ENCODE measurements around the gene MAL. TPM values are rescaled to one million over a fixed set of nuclear protein-coding genes. Genes with fewer than 3 reads are reported as not detected.

MAL gene
- total RNA-seq, 1 experiment from 2014 or later, result not detected

DNA sequence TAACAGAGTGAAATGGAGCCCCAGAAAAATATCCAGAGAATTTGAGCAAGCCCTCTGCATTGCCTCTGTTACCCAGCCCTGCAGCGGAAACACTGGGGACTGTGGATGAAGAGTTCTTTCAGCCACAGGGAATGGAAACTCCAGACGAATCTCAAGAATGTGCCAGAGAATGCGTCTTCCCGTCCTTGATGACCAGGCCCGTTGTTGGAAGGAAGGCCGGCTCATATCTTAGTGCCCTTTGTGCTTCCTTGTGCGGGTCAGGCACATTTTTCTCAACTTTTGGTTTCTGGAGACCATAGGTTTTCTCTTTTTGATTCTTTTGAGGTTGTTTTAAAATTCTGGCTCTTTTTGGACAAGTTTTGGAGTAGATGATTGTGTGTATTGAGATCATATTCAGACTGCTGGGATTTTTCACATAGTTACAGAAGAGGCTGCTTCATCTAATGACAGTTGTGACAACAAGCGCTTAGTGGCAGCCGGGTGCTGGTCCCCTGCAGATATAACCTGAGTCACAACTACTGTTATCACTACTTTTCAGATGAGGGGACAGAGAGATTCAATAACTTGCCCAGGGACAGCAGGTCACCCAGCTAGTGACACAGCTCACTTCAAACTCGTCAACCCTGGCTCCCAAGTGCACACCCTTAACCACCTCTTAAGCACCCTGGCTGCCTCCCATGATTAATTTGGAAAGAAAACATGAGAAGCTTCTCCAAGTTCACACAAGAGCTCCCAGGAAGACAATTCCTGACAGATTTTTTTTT, 15.7 kb downstream of the MAL start:
- Histone ChIP-seq H3K36me3 (no peaks in the 10 kb centered on the region), H3K27ac (no peak overlapping the region), H3K4me3 (no peak overlapping the region), H3K4me1 (peaks cover 25% of the 10 kb centered on the region), H3K27me3 (no peaks in the 10 kb centered on the region), H3K9me3 (replicated peaks) (no peaks in the 10 kb centered on the region)
- no peak for DNase-seq

DNA sequence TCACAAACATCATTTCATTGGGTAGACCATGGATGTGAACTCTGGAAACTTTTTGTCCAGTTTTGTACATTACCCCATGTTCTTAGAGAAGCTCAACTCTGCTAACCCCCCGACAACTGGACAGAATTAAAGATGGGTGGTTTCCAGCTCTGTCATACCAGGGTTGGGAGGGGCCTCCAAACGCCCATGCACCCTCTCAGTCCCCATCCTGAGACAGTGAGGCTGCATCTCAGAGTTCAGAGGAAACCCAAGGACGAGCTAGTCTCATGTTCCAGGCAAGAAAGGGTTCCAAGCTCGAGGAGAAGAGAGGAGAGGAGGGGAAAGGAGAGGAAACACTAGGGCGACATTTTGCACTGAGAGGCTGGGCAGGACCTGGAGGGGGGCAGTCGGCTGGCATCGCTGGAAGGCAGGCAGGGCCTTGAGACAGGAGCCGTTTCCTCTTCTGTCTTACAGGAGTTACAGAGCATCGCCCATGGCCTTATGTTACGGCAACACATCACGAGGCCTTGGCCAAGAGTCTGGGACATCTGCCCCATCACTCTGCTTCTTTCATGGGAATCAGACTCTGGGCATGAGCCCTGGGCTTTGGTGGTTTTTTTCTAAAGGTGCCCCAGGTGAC, 16.4 kb downstream of the MAL start:
- Histone ChIP-seq H3K27me3 (no peaks in the 10 kb centered on the region), H3K36me3 (no peaks in the 10 kb centered on the region), H3K9me3 (replicated peaks) (no peaks in the 10 kb centered on the region), H3K27ac (no peak overlapping the region; the same call in 1 of the 2 replicates), H3K4me3 (no peak overlapping the region), H3K4me1 (peaks cover 25% of the 10 kb centered on the region)
- no peak for DNase-seq

DNA sequence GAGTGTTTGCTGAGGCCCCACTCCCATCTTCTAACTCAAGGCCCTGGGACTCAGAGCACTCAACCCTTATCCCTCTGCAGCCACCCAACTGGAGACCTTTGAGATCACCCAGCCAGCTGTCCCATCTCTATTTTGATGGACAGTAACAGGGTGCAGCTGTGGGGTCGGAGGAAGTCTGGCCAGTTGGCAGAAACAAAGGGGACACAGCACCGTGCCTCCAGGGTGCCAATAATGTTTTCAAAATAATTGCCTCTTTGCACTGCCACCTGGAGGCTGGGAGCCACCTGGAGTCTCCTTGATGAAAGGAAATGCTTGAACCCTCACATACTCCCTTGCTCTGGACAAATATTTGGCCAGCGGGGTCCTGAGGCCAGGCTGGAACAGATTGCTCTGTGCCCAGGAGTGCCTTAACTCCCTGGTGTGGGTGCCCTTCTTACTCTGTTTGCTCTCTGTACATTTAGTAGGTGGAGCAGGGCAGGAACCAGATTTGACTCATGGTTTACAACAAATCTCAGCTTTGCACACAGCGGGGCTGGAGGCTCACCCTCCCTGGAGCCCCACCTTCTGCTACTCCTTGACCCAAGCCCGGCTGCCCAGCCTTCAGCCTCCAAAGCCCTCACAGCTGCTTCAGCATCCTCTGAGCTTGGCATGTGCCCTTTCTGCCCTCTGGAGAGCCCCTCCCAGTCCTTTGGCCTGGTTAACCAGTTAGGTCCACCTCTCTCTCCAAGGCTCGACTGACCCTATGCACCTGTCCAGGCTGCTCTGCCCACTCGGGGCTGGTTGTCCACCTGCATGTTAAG, 17.2 kb downstream of the MAL start:
- no peak overlapping the region for H3K4me3 ChIP-seq
- peak overlapping the region; percentile 45 for H3K27ac ChIP-seq
- H3K27me3 ChIP-seq, result no peaks in the 10 kb centered on the region
- no peaks in the 10 kb centered on the region for H3K9me3 ChIP-seq (replicated peaks)
- DNase-seq, result peak; percentile 48 to 64
- H3K4me1 ChIP-seq, result peaks cover 25% of the 10 kb centered on the region
- H3K36me3 ChIP-seq, result no peaks in the 10 kb centered on the region

DNA sequence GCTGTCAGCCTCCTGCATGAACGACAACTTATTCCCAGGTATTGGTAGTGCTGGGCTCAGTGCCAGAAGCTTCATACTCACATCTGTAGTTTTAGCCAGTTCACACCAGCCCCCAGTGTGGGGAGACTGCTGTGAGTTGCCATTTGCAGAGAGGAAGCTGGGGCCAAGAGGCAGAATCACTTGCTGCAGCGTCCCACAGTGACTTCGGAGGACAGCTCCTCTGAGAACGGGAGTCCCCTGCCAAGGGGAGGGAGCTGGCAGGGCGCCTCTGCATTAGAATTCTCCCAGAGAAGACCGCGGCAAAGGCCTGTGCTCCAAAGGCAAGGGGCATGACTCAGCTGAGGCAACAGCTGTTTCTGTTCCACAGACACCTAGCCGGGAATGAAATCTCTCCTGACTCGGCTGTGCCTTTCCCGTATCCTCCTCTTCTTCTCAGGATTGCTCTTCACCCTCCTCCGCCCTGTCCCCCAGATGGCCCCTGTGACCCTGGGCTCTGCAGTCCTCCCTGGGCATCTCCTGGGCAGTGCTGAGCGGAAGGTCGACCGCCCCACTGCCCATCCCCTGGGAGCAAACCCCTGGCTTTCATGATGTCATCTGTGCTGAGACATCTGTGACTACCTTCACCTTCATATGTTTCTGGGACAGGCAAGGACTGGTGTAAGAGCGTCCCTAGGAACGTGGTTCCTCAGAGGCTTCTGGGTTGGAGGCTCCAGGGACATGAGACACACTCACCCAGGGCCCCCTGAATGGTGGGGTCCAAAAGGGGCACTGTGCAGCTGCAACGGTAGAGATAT, 18.0 kb downstream of the MAL start:
- DNase-seq, result peak; percentile 89 to 91
- no peaks in the 10 kb centered on the region for H3K36me3 ChIP-seq
- H3K4me3 ChIP-seq, result no peak overlapping the region; the same call in 1 of the 2 replicates
- H3K27me3 ChIP-seq, result no peaks in the 10 kb centered on the region
- H3K4me1 ChIP-seq, result peaks cover 25% of the 10 kb centered on the region
- H3K9me3 ChIP-seq (replicated peaks), result no peaks in the 10 kb centered on the region
- peak overlapping the region; percentile 34 for H3K27ac ChIP-seq

GRCh38 chr2:95044601-95045000, 19.1 kb downstream of the MAL start:
- Histone ChIP-seq H3K9me3 (replicated peaks) (no peaks in the 10 kb centered on the region), H3K4me1 (peaks cover 25% of the 10 kb centered on the region), H3K27ac (no peak overlapping the region), H3K36me3 (no peaks in the 10 kb centered on the region), H3K4me3 (no peak overlapping the region), H3K27me3 (no peaks in the 10 kb centered on the region)
- DNase-seq, result no peak

DNA sequence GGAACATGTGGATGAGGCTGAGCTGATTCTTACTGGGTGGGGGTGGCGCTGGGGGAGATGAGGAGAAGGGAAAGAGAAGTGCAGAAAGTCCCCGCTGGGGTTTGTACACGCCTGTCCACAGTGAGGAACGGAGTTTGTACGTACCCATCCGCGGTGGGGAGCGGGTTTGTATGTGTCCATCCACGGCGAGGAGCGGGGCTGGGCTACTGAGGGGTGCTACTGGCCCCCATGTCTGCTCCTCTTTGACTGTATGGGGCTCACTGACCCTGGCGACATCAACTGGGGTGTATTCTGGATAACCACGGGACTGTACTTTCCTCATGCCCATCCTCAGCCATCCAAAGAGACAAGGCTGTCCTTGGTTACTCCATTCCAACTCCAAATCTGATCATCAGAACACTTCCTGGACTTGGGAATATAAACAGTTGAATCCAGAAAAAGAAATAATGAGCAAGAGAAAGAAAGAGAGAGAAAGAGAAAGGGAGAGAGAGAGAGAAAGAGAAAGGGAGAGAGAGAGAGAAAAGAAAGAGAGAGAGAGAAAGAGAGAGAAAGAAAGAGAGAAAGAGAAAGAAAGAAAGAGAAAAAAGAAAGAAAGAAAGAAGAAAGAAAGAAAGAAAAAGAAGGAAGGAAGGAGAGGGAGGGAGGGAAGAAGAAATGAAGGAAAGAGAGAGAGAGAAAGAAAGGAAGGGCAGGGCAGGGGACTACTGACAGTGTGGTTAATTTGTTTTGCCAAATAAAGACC, 21.0 kb downstream of the MAL start:
- Histone ChIP-seq H3K9me3 (replicated peaks) (no peaks in the 10 kb centered on the region), H3K36me3 (no peaks in the 10 kb centered on the region), H3K4me3 (no peak overlapping the region), H3K27me3 (no peaks in the 10 kb centered on the region), H3K27ac (no peak overlapping the region), H3K4me1 (peaks cover 25% of the 10 kb centered on the region)
- no peak for DNase-seq

- no peak overlapping the region for H3K27ac ChIP-seq
- H3K9me3 ChIP-seq (replicated peaks), result no peaks in the 10 kb centered on the region
- DNase-seq, result no peak
- no peaks in the 10 kb centered on the region for H3K27me3 ChIP-seq
- peaks cover 14% of the 10 kb centered on the region for H3K4me1 ChIP-seq
- H3K36me3 ChIP-seq, result no peaks in the 10 kb centered on the region
- no peak overlapping the region for H3K4me3 ChIP-seq
These were observed 22.4 kb downstream of the MAL start for GRCh38 chr2:95047629-95048510.

GRCh38 chr2:95048825-95049682, 23.5 kb downstream of the MAL start:
- Histone ChIP-seq H3K4me1 (peaks cover 4% of the 10 kb centered on the region), H3K9me3 (replicated peaks) (no peaks in the 10 kb centered on the region), H3K36me3 (no peaks in the 10 kb centered on the region), H3K27me3 (no peaks in the 10 kb centered on the region), H3K4me3 (no peak overlapping the region), H3K27ac (no peak overlapping the region)
- DNase-seq, result no peak

DNA sequence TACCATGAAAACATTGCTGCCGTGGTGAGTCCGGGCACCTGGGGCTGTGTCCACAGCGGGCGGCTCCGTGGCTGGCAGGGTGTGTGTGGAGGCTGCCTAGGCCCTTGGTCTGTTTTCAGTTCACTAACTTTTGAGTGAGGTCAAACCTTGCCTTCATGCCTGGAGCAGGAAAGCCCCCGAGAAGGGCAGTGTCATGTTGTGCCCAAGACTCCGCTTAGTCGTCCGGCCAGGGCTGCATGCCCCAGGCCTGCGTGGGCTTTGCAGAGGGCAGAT, 24.1 kb downstream of the MAL start:
- H3K27me3 ChIP-seq, result no peaks in the 10 kb centered on the region
- H3K4me1 ChIP-seq, result no peaks in the 10 kb centered on the region
- no peaks in the 10 kb centered on the region for H3K36me3 ChIP-seq
- no peak overlapping the region for H3K27ac ChIP-seq
- no peak overlapping the region for H3K4me3 ChIP-seq
- no peak for DNase-seq
- no peaks in the 10 kb centered on the region for H3K9me3 ChIP-seq (replicated peaks)

DNA sequence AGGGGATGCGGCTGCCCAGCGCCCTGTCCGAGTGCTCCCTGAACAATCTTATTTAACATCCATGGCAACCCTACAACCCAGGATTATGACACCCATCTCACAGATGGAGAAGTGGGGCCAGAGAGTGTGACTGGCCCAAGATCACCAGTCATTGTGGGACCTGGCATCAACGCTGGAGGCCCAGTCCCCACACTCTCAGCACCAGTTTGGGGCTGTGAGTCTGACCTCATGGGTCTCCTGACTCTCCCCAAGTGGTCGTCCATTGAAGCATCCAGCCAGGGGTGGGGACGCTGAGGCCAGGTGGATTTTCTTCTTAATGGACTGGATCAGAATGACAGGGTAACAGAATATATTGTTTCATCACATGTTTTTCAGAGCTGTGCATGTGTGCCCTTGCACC, 24.5 kb downstream of the MAL start:
- no peaks in the 10 kb centered on the region for H3K4me1 ChIP-seq
- H3K36me3 ChIP-seq, result no peaks in the 10 kb centered on the region
- no peaks in the 10 kb centered on the region for H3K27me3 ChIP-seq
- H3K9me3 ChIP-seq (replicated peaks), result no peaks in the 10 kb centered on the region
- H3K4me3 ChIP-seq, result no peak overlapping the region
- no peak overlapping the region for H3K27ac ChIP-seq
- no peak for DNase-seq

DNA sequence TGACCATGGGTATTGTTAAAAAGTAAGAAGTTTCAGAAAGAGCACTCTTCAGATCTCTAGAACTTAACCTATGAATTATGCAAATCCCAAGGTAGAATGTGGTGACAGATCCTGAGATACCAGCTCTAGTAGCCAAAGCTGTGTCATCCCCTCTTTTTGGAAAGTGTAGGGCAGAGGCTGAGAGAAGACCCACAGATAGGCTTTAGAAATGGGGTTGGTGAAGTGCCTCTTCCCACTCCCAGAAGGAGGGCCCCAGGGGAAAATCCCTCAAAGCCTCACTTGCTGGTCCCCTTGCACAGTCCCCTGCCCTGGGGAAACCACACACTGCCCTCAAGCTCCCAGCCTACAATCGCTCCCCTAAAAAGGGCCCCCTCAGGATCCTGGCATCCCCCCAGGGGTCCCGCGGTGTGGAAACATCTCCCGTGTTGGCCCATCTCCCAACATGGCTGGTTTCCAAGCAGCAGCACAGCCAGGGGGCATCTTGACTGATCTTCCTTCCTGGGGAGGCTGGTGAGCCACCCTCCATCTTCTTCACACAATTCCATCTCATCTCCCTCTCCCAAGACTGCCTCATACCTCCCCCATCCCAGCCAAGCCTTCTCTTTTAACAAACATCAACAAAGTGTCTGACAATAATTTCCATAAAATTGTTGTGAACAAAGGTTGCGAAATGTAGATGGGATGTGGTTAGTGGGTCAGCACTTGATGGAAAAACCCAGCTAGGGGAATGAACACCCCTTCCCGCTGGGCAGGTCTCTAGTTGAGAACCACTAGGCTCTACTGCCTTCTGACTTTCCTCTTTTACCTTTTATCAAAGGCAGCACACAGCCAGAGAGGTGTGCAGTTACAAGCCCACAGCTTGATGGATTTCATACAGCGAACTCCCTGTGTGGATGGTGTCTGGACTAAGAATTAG, 25.1 kb downstream of the MAL start:
- H3K27me3 ChIP-seq, result no peaks in the 10 kb centered on the region

GRCh38 chr2:95051626-95052025, 26.1 kb downstream of the MAL start:
- H3K27ac ChIP-seq, result no peak overlapping the region
- H3K4me3 ChIP-seq, result no peak overlapping the region
- H3K36me3 ChIP-seq, result no peaks in the 10 kb centered on the region
- DNase-seq, result no peak
- no peaks in the 10 kb centered on the region for H3K9me3 ChIP-seq (replicated peaks)
- H3K27me3 ChIP-seq, result no peaks in the 10 kb centered on the region
- peaks cover 1% of the 10 kb centered on the region; the same call in 1 of the 2 replicates for H3K4me1 ChIP-seq

More for the DNA sequence above, 25.1 kb downstream of the MAL start:
- Histone ChIP-seq H3K9me3 (replicated peaks) (no peaks in the 10 kb centered on the region), H3K36me3 (no peaks in the 10 kb centered on the region), H3K4me1 (no peaks in the 10 kb centered on the region), H3K4me3 (no peak overlapping the region), H3K27ac (no peak overlapping the region)
- DNase-seq, result no peak

Data from SJCRH30 (cell line).